ENCODE results near the gene SCMH1. TPM values are rescaled to one million over a fixed set of nuclear protein-coding genes. Genes with fewer than 3 reads are reported as not detected.

SCMH1 gene
- total RNA-seq, 4 donors from 2014 or later, result 17.6 to 48.2 (median 21.8) TPM

DNA sequence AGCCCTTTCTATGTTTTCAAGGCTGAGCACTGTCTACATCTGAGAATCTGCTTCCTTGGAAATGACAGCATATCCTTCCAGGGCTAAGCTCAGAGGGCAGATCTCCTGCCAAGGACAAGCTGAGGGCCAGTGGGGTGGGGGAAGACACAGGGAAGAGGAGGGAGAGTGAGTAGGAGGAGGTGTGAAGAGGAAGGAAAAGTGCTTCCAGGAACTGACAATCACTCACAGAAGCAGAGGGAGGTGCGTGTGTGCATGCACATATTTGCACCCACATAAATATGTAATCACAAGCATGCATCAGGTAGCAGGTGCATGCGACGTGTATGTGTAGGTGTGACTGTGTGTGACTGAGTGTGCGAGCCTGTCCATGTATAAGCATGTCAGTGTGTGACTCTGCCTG lies 43.7 kb upstream of the SCMH1 start:
- TF ChIP-seq EP300 (IDR thresholded peaks at IDR 0.05) (no peak), POLR2AphosphoS5 (IDR thresholded peaks at IDR 0.05) (no peak), POLR2A (IDR thresholded peaks at IDR 0.05) (no peak)
- TF ChIP-seq, protein P1, sequence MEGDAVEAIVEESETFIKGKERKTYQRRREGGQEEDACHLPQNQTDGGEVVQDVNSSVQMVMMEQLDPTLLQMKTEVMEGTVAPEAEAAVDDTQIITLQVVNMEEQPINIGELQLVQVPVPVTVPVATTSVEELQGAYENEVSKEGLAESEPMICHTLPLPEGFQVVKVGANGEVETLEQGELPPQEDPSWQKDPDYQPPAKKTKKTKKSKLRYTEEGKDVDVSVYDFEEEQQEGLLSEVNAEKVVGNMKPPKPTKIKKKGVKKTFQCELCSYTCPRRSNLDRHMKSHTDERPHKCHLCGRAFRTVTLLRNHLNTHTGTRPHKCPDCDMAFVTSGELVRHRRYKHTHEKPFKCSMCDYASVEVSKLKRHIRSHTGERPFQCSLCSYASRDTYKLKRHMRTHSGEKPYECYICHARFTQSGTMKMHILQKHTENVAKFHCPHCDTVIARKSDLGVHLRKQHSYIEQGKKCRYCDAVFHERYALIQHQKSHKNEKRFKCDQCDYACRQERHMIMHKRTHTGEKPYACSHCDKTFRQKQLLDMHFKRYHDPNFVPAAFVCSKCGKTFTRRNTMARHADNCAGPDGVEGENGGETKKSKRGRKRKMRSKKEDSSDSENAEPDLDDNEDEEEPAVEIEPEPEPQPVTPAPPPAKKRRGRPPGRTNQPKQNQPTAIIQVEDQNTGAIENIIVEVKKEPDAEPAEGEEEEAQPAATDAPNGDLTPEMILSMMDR (IDR thresholded peaks at IDR 0.05), result no peak
- Histone ChIP-seq H3K4me3 (no peak overlapping the region), H3K4me1 (peaks cover 22% of the 10 kb centered on the region), H3K9me3 (no peaks in the 10 kb centered on the region), H3K36me3 (no peaks in the 10 kb centered on the region), H3K27me3 (peaks cover 12% of the 10 kb centered on the region), H3K27ac (no peak overlapping the region)
- WGBS, result 18% methylated on average over 4 of the region's 4 CpGs
- DNase-seq (ENCODE audit: low spot score in 2 of 2), result no peak

DNA sequence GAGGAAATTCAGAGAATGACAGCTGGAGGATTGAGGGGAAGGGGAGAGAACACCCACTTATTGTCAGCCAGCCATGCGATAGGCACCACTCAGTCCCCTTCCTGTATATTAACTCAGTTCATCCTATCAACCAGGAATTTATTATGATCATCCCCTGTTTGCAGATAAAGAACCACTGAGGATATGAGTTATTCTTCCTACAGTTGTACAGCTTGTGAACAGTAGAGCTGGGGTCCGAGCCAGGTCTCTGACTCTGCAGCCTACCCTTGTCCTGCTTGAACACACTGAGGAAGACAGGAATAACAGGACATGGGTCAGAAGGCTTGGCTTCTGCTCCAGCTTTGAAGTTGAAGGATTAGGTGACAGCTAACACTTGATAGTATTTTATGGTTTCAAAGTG lies 42.0 kb upstream of the SCMH1 start:
- no peak overlapping the region for H3K4me3 ChIP-seq
- no peak overlapping the region for H3K27ac ChIP-seq
- H3K9me3 ChIP-seq, result no peaks in the 10 kb centered on the region
- no peak for DNase-seq (ENCODE audit: low spot score in 2 of 2)
- H3K27me3 ChIP-seq, result peaks cover 3% of the 10 kb centered on the region
- WGBS, result 75% methylated on average over 2 of the region's 2 CpGs
- TF ChIP-seq EP300 (IDR thresholded peaks at IDR 0.05), result no peak
- no peak for TF ChIP-seq POLR2A (IDR thresholded peaks at IDR 0.05)
- TF ChIP-seq POLR2AphosphoS5 (IDR thresholded peaks at IDR 0.05), result no peak
- peaks cover 22% of the 10 kb centered on the region for H3K4me1 ChIP-seq
- no peaks in the 10 kb centered on the region for H3K36me3 ChIP-seq

DNA sequence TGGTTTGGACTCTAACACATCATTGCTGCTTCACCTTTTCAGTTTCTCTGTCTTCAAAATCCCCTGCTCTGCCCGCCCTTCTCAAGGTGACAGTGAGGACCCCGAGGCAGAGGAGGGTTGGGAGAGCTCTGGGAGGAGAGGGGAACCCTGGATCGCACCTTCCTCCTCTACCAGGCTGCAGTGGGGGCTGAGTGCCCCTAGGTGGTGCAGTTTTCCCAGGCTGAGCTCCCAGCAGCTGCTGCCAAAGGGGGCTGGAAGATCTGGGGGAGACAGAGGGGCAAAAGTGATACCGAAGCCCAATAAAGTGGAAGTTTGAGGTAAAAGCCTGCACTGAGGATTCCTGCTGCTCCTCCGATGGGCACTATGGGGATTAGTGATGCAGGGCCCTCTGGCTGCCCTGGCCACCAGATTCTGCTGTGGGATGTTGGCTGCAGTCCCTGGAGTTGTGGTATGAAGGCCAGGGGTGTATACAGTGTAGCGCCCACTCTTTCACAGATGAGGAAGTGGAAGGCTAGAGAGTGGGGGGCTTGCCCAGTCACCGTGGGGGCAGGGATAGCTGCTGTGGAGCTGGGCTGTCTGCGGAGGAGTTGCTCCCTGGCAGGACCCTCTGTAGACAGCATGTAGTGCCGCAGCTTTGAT lies 40.7 kb upstream of the SCMH1 start:
- Histone ChIP-seq H3K27ac (no peak overlapping the region), H3K36me3 (no peaks in the 10 kb centered on the region), H3K4me1 (peaks cover 25% of the 10 kb centered on the region), H3K27me3 (no peaks in the 10 kb centered on the region), H3K4me3 (no peak overlapping the region), H3K9me3 (no peaks in the 10 kb centered on the region)
- 50% methylated on average over 9 of the region's 9 CpGs for WGBS
- TF ChIP-seq, protein P1 (IDR thresholded peaks at IDR 0.05), result peak in 1 of 2 donors; percentile 88
- no peak for TF ChIP-seq EP300 (IDR thresholded peaks at IDR 0.05)
- DNase-seq (ENCODE audit: low spot score in 2 of 2), result no peak

DNA sequence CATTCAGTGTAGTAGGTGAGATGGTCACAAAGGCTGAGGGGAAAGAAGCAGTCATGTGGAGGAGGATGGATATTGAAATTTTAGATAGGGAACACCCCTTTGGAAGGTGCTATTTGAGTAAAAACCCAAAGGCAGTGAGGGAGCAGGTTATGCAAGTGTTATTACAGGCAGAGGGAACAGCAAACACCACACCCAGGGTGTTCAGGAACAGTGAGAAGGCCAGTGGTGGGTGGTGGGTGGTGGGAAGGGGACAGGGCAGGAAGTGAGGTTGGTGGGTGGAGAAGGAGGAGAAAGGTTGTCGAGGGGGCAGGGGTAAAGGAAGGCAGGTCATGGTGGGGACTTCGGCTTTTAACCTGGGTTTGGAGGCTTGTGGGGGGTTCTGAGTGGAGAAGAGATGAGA lies 39.2 kb upstream of the SCMH1 start:
- no peak overlapping the region for H3K27ac ChIP-seq
- no peak for DNase-seq (ENCODE audit: low spot score in 2 of 2)
- no peaks in the 10 kb centered on the region for H3K27me3 ChIP-seq
- no peak overlapping the region for H3K4me3 ChIP-seq
- WGBS, result 77% methylated on average over 2 of the region's 2 CpGs
- peaks cover 31% of the 10 kb centered on the region for H3K4me1 ChIP-seq
- H3K9me3 ChIP-seq, result no peaks in the 10 kb centered on the region
- H3K36me3 ChIP-seq, result no peaks in the 10 kb centered on the region
- TF ChIP-seq, protein P1 (IDR thresholded peaks at IDR 0.05), result no peak
- TF ChIP-seq POLR2A (IDR thresholded peaks at IDR 0.05) (no peak), POLR2AphosphoS5 (IDR thresholded peaks at IDR 0.05) (no peak), EP300 (IDR thresholded peaks at IDR 0.05) (no peak)

DNA sequence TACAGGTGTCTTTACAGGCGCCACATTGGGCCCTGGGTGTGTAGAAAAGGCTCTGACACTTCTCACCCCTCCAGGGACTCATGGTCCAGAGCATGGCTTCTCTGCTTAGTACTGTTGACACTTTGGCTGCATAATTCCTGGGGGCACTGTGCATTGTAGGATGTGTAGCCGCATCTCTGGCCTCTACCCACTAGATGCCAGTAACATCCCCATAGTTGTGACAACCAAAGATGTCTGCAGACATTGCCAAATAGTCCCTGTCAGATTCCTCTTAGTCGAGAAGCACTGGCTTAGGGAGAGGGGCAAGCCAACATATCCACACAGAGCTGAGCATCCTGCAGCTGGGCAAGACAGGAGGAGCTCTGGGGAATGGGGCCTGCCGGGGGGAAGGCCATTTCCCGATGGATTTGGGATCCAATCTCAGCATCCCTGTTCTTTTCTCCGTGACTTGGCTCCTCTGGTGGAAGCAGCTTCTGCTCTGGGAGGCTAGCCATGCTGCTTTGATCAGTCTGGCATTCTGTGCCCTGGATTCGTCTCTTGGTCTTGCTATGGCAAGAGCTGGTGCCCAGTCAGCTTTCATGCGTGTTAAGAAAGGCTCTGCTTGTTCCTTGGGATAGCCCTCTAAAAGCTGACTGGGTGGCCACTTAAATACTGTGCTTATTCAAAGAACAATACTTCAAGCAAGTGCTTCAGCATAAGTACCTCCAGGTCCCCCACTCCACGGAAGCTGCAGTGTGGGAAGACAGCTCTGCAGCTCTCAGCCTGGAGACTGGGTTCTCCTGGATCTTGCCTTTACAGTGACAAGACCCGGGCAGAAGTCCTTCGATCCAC lies 38.3 kb upstream of the SCMH1 start:
- peaks cover 22% of the 10 kb centered on the region for H3K4me1 ChIP-seq
- no peaks in the 10 kb centered on the region for H3K27me3 ChIP-seq
- no peaks in the 10 kb centered on the region for H3K9me3 ChIP-seq
- H3K4me3 ChIP-seq, result no peak overlapping the region
- H3K27ac ChIP-seq, result no peak overlapping the region
- TF ChIP-seq EP300 (IDR thresholded peaks at IDR 0.05) (no peak), POLR2AphosphoS5 (IDR thresholded peaks at IDR 0.05) (no peak), POLR2A (IDR thresholded peaks at IDR 0.05) (no peak)
- TF ChIP-seq, protein P1 (IDR thresholded peaks at IDR 0.05), result no peak
- no peaks in the 10 kb centered on the region for H3K36me3 ChIP-seq
- no peak for DNase-seq (ENCODE audit: low spot score in 2 of 2)
- WGBS, result 88% methylated on average over 8 of the region's 11 CpGs
